ENCODE results near the gene FKBP6.
"Not testable (repeated sequence)": the region's sequence is repeated elsewhere in the genome, so short reads cannot be mapped to it uniquely, and the experiment has no call there.

Gene FKBP6

GRCh38 chr7:73395538-73396503 lies 67.9 kb downstream of the FKBP6 start:
- no peak for DNase-seq

- no peak for DNase-seq
These were observed 69.7 kb downstream of the FKBP6 start for GRCh38 chr7:73397521-73398281.

DNA sequence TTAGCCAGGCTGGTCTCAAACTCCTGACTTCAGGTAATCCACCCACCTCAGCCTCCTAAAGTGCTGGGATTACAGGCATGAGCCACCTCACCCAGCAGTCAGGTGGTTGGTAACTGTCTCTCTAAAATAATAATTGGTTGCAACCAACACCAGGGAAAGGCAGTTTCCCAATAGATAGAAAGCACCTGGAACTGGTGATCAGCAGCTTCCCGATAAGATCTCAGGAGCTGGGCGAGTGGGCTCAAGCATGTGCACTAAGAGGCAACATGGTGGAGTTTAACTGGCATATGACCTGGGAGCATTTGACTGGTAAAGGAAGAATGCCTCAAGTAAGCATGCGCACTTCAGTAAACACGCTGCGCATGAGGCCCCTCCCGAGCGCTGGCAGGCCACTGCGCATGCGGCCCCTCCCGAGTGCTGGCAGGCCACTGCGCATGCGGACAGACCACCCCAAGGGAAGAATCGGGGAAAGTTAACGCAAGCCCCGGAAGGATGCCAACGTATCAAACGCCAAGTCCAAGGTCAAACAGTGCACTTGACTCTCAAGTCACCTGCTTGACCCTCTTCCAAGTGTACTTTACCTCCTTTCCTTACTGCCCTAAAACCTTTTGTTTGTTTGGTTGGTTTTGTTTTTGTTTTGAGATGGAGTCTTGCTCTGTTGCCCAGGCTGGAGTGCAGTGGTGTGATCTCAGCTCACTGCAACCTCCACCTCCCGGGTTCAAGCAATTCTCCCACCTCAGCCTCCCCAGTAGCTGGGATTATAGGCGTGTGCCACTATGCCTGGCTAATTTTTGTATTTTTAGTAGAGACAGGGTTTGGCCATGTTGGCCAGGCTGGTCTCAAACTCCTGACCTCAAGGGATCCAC lies 71.5 kb downstream of the FKBP6 start:
- not testable (repeated sequence) for DNase-seq

DNA sequence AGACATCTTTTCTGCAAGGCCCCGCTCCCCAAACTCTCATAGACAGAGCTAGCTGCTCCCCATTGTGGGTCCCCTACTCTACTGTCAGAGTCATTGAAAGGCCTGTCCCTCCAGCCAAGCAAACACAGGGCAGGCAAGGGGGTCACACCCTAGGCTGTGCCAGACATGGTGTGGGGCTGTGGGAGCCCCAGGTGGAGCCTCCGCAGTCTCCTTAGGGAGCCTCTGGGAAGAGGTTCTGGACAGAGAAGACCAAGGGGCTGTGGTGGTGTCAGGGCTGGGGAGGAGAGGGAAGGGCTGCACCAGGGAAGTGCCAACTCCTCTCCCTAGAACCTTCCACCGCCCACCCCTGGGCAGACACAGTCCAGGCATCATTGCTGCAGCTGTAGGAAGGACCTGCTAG lies 76.9 kb downstream of the FKBP6 start:
- not testable (repeated sequence) for DNase-seq
